OCI-LY1 (cell line): ENCODE results near the gene CDC37.

Experiments used
- EZH2 ChIP-seq: fragments of 200-600 bp; sonication (generic), shearing (Covaris generic); IDR thresholded peaks from 2 replicates; pipeline ENCODE4 v1.8.0; 2017; ENCODE audit warnings: borderline replicate concordance, mixed run types, mild to moderate bottlenecking, antibody characterized with exemption, low read length, moderate library complexity, mixed read lengths
- TF ChIP-seq, protein P1 (sequence below): fragments of 200-600 bp; sonication (generic), shearing (Covaris generic); IDR thresholded peaks from 2 replicates; pipeline ENCODE4 v1.5.1; 2017; ENCODE audit warnings: mild to moderate bottlenecking, antibody characterized with exemption, low read length, moderate library complexity, mixed read lengths

DNA sequence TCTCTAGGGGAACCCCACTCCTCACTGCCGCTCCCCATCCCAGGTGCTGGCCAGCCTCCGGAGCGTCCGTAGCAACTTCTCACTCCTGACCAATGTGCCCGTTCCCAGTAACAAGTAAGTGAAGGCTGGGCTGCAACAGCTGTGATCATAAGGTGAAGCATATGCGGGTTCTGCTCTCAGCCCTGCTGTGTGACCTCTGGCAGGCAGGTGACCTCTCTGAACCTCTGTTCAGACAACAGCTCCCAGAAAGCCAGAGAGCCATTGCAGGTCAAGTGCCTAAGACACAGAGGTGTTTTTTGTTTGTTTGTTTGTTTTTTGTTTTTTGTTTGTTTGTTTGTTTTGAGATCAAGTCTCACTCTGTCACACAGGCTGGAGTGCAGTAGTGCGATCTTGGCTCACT, 45.7 kb upstream of the CDC37 start:
- TF ChIP-seq, protein P1, sequence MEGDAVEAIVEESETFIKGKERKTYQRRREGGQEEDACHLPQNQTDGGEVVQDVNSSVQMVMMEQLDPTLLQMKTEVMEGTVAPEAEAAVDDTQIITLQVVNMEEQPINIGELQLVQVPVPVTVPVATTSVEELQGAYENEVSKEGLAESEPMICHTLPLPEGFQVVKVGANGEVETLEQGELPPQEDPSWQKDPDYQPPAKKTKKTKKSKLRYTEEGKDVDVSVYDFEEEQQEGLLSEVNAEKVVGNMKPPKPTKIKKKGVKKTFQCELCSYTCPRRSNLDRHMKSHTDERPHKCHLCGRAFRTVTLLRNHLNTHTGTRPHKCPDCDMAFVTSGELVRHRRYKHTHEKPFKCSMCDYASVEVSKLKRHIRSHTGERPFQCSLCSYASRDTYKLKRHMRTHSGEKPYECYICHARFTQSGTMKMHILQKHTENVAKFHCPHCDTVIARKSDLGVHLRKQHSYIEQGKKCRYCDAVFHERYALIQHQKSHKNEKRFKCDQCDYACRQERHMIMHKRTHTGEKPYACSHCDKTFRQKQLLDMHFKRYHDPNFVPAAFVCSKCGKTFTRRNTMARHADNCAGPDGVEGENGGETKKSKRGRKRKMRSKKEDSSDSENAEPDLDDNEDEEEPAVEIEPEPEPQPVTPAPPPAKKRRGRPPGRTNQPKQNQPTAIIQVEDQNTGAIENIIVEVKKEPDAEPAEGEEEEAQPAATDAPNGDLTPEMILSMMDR: no peak
- TF ChIP-seq EZH2: no peak
